Myocyte (in vitro differentiated cells): Measurements from ENCODE around the gene ZNFX1. TPM values are rescaled to one million over a fixed set of nuclear protein-coding genes. Genes with fewer than 3 reads are reported as not detected.
"Not testable (repeated sequence)": the region's sequence is repeated elsewhere in the genome, so short reads cannot be mapped to it uniquely, and the experiment has no call there.

ENCODE experiments used
- DNase-seq: peaks from one replicate; pipeline ENCODE4 v3.0.0-alpha.2; 2012; ENCODE audit warnings: low read depth
- total RNA-seq: library from RNA; depleted of rRNA; stranded (reverse); fragments of >200 nt; gene quantifications from 2 replicates; pipeline ENCODE4 v1.2.3, GENCODE V29; 2014

ZNFX1 gene
- total RNA-seq, 1 donor from 2014 or later: 32.8 TPM

GRCh38 chr20:49252556-49253350 lies 25.1 kb downstream of the ZNFX1 start:
- DNase-seq: no peak

- DNase-seq: no peak
Measured at GRCh38 chr20:49248879-49249665, 28.8 kb downstream of the ZNFX1 start.

DNA sequence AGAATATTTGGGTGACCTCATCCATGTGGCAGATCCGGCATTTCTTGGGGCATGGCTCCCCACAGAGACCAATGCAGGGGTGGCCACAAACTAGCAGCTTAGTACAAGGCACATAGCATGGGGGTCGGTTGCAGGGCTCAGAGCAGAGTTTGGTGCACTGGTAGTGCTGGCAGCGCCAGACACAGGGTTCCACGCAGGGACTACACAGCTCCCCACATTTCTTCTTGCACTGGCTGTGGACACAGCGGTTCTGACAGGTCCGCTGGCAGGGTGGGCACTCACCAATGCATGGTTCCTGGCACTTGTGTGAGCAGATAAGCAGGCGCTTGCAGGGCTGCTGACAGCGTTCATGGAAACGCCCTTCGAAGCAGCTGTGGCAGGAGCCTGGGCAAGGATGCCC lies 29.6 kb downstream of the ZNFX1 start:
- peak; percentile 68 for DNase-seq

DNA sequence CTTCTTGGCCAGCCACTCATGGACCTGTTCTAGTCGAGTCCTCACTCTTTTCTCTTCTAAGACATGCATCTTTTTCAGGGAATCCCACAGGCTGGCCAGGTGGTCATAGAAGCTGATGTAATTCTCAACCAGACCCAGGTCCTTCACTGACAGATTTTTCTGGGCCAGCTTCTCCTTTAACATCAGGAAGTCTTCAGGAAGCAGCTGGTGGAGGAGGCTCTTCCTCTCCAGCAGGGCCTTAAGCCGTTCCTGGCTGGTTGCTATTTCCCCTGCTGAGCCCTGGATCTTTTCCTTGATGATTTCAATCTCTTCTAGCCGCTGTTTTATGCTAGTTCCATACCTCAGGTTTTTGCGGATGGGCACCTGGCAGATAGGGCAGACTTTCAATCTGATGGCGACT lies 30.1 kb downstream of the ZNFX1 start:
- no peak for DNase-seq

- DNase-seq: no peak
Measured at GRCh38 chr20:49247169-49247723, 30.6 kb downstream of the ZNFX1 start.

GRCh38 chr20:49245921-49246740 lies 31.7 kb downstream of the ZNFX1 start:
- DNase-seq: peak; percentile 61

- peak; percentile 51 for DNase-seq
Measured at GRCh38 chr20:49237531-49237930, 40.3 kb downstream of the ZNFX1 start.

- DNase-seq: no peak
Measured at GRCh38 chr20:49236301-49236700, 41.6 kb downstream of the ZNFX1 start.

- DNase-seq: no peak
Measured at GRCh38 chr20:49234831-49235230, 43.0 kb downstream of the ZNFX1 start.

DNA sequence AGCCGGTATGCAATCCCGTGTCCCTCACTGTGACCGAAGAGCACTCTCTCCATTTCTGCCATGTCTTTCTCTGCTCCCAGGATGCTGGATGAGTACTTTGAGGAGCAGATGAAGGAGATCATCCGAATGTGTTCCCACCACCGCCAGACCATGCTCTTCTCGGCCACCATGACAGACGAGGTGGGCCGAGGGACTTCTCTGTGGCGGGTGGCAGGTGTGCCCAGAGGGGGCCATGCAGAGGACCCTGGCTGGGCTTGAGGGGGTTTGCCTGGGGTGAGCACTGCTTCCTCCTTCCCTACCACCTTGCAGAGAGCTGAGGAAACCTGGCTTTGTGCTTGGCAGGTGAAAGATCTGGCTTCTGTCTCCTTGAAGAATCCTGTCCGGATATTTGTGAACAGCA lies 44.6 kb downstream of the ZNFX1 start:
- DNase-seq: no peak

GRCh38 chr20:49231471-49231870 lies 46.4 kb downstream of the ZNFX1 start:
- DNase-seq: peak; percentile 50

DNA sequence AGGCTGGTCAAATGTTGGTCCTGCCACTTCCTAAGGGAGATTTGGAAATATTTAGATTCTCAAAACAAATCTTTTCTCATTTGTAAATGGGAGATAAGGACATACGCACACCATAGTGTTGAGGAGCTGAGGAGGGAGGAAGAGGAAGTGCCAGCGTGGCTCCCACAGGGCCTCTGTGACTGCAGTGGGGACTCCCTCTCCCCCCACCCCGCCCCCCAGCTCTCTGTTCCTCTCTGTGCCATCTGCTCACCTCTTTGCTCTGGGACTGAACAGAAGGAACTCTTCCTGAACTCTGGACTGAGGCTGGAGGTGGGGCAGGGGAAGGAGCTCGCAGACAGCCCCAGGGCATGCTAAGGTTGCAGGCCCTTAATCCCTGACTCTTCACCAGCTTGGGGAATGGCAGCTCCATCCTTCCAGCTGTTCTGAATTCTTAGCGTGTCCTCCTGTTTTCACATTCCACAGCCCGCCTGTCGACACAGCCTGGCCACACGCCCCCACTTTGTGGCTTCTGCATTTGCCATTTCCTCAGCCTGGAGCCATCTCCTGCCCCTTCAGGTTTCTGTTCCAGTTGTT lies 47.2 kb downstream of the ZNFX1 start:
- peak; percentile 99 for DNase-seq

GRCh38 chr20:49230021-49230420 lies 47.8 kb downstream of the ZNFX1 start:
- DNase-seq: peak; percentile 94

DNA sequence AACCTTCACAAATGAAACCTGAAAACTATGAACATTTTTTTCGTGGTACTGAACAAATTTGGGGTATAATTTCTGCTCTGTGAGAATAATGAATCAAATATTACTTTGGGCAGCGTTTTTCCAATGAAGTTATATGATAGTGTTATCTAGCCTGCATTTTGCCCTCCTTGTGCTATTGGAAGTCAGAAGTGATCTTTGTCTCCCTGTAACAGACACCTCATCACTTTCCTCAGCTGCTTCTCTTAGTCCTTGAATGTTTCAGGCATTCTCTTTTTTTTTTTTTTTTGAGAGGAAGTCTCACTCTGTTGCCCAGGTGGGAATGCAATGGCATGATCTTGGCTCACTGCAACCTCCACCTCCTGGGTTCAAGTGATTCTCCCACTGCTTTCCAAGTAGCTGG lies 48.5 kb downstream of the ZNFX1 start:
- DNase-seq: peak; percentile 39

DNA sequence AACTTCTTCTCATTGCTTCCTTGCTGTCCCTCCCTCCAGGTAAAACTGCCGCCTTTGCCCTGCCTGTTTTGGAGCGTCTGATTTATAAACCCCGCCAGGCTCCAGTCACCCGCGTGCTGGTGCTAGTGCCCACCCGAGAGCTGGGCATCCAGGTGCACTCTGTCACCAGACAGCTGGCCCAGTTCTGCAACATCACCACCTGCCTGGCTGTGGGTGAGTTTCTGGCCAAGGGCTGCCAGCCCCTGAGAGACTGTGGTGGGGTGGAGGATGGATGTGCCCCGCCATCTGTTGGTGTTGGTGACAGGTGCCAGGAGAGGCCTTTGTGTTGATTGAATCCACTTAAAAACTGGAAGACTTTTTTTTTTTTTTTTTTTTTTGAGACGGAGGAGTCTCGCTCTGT lies 49.2 kb downstream of the ZNFX1 start:
- DNase-seq: peak; percentile 95

GRCh38 chr20:49225896-49226295 lies 52.0 kb downstream of the ZNFX1 start:
- no peak for DNase-seq

DNA sequence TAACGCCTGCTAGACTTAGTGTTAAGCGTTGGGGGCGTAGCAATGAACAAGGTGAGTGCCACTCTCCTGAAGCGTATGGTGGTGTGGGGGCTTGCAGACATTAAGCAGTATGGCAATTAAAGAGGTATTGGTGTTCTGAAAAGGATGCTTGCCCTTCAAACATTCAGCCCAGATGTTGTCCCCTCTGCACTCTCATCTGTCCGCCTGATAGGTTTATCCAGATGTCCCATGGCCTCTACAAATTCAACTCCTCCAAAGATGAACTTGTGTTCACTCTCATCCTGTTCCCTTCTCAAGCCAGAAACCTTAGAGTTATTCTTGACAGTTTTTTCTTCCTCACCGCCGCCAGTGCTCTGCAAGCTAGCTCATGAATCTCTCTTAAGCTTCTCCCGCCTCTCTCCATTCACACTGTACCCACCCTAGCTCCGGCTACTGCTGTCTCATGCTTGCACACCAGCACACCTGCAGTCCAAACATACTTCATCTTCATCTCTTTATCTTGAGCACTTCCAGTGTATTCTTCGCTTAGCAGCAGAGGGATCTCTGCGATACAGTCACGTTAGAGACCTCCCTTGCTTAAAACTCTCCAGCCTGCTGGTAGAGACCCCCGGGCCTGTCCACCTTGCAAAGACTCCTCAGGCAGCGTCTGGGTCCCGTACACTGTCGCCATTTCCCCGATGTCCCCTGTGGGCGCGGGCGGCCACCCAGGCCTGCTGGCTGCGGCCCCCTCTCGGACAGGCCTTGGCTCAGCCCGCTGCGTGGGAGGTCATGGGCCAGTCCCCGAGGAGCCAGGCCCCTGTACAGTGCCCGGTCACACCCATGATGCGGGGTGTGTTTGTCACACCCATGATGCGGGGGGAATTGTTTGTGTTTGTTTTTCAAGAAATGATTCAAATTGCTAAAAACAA lies 57.7 kb downstream of the ZNFX1 start:
- DNase-seq: no peak

DNA sequence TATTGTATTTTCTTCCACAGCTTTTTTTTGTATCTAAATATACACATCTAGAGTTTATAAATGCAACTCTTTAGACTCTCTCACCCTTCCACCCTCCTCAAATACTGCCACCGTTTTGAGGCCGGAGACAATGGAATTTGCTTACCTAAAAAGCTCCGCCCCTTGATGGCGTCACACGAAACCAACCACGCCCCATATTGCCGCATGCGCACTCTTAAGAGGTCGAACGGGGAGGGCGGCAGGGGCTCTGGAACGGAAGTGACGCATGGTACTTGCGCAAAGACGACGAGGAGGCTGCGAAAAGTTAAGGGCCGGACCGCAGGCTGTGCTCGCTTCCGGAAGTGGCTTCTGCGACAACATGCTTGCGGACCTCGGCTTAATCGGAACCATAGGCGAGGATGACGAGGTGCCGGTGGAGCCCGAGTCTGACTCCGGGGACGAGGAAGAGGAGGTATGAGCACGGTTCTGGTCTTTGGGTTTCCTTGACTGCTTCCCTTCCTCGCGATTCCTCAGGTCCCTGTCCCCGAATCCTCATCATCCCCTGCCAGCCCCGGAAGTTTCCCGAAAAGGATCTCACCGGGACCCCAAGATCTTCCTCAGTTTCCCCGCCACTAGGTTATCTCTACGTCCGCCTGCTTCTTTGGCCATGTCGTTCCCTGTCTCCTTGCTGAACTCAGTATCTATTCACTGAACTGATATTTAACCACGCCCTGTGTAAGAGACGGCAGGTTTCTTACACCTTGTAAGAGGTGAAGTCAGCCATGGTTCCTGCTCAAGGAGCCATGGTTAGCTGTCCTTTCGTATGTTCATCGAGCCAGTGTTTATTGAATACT lies 58.5 kb downstream of the ZNFX1 start, which contains the start of gene DDX27:
TSS of gene DDX27 (plus strand) at position 326 of the 833 bp plus-strand sequence. CDS start at position 359, 33 bp downstream.
- DNase-seq: peak; percentile 99

DNA sequence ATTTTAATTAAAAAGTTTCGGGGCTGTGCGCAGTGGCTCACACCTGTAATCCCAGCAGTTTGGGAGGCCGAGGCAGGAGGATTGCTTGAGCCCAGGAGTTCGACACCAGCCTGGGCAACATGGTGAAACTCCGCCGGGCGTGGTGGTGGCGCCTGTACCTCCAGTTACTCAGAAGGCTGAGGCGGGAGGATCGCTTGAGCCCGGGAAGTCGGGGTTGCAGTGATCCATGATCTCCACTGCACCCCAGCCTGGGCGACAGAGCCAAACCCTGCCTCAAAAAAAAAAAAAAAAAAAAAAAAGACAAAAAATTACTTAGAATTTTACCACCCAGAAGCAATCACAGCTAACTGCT lies 59.1 kb downstream of the ZNFX1 start:
- not testable (repeated sequence) for DNase-seq
